SK-N-SH (cell line): ENCODE data around the gene ARHGAP26. TPM values are rescaled to one million over a fixed set of nuclear protein-coding genes. Genes with fewer than 3 reads are reported as not detected.

Experiments used
- CTCF ChIA-PET: fragments of 300-600, 350-600 bp; formaldehyde crosslinking; extraction: SDS; loops from one replicate; lab custom pipeline; 2021; lab: Yijun Ruan, JAX
- POLR2A ChIA-PET: fragments of 350-600 bp; sonication (Branson Sonifier 250); formaldehyde crosslinking; extraction: SDS; loops from one replicate; lab custom pipeline; 2020; ENCODE audit warnings: antibody characterized with exemption, inconsistent platforms; lab: Yijun Ruan, JAX
- DNase-seq: peaks from one replicate; pipeline ENCODE4 v3.0.0; 2012
- H2AFZ ChIP-seq: fragments of 200-600 bp; sonication (generic); 2 replicates; pipeline ENCODE4 v1.8.1; 2016; ENCODE audit warnings: antibody characterized with exemption, mild to moderate bottlenecking, low read depth
- H3F3A ChIP-seq: fragments of 200-600 bp; sonication (generic); replicated peaks from 2 replicates; pipeline ENCODE3; 2016; ENCODE audit warnings: antibody characterized with exemption, mild to moderate bottlenecking; ENCODE audit not compliant: insufficient read depth
- H3K27ac ChIP-seq, 2 experiments: fragments of 200-500 bp in 1 of 2; fragments of 200-600 bp in 1 of 2; sonication (Bioruptor generic) in 1 of 2; sonication (generic), shearing (Covaris generic) in 1 of 2; 2 replicates each; pipeline versions ENCODE4 v1.5.1 to v1.6.1; 2014 to 2016; ENCODE audit warnings: low read depth in 2 of 2, inconsistent platforms in 1 of 2, low read length in 1 of 2, mild to moderate bottlenecking in 1 of 2, mixed read lengths in 1 of 2
- H3K27me3 ChIP-seq: fragments of 200-600 bp; sonication (generic), shearing (Covaris generic); 2 replicates; pipeline ENCODE4 v1.6.1; 2016; ENCODE audit warnings: mixed run types; ENCODE audit not compliant: insufficient read depth
- H3K36me3 ChIP-seq, 2 experiments: fragments of 200-500 bp in 1 of 2; fragments of 200-600 bp in 1 of 2; sonication (Bioruptor generic) in 1 of 2; sonication (generic) in 1 of 2; replicated peaks in 1 of 2; 2 replicates each; pipeline versions ENCODE3 to v1.5.1; 2014 to 2016; ENCODE audit warnings: low read length in 1 of 2, mild to moderate bottlenecking in 1 of 2; ENCODE audit not compliant: insufficient read depth in 2 of 2, control insufficient read depth in 1 of 2
- H3K4me1 ChIP-seq, 2 experiments: fragments of 200-500 bp in 1 of 2; fragments of 200-600 bp in 1 of 2; sonication (Bioruptor generic) in 1 of 2; sonication (generic), shearing (Covaris generic) in 1 of 2; 2 replicates each; pipeline versions ENCODE4 v1.5.1 to v1.6.1; 2014 to 2016; ENCODE audit warnings: low read depth in 1 of 2, low read length in 1 of 2, mixed run types in 1 of 2; ENCODE audit not compliant: insufficient read depth in 2 of 2, control insufficient read depth in 1 of 2
- H3K4me2 ChIP-seq: fragments of 200-600 bp; sonication (generic), shearing (Covaris generic); 2 replicates; pipeline ENCODE4 v1.6.1; 2017; ENCODE audit warnings: mixed run types
- H3K4me3 ChIP-seq, 2 experiments: fragments of 200-500 bp in 1 of 2; fragments of 200-600 bp in 1 of 2; sonication (Bioruptor generic) in 1 of 2; sonication (generic), shearing (Covaris generic) in 1 of 2; 2 replicates each; pipeline versions ENCODE4 v1.5.1 to v1.8.1; 2014 to 2016; ENCODE audit warnings: low read depth in 2 of 2, inconsistent platforms in 1 of 2, low read length in 1 of 2, mild to moderate bottlenecking in 1 of 2, mixed read lengths in 1 of 2, moderate library complexity in 1 of 2
- H3K79me2 ChIP-seq: fragments of 200-600 bp; sonication (generic); 2 replicates; pipeline ENCODE4 v1.8.1; 2017; ENCODE audit warnings: mild to moderate bottlenecking; ENCODE audit not compliant: insufficient read depth
- H3K9ac ChIP-seq: fragments of 200-600 bp; sonication (generic); 2 replicates; pipeline ENCODE4 v1.6.1; 2017; ENCODE audit warnings: mixed run types
- H3K9me2 ChIP-seq: fragments of 200-600 bp; sonication (generic); 2 replicates; pipeline ENCODE4 v1.6.1; 2017; ENCODE audit warnings: mixed run types
- H3K9me3 ChIP-seq: fragments of 200-600 bp; sonication (generic); 2 replicates; pipeline ENCODE4 v1.6.1; 2017; ENCODE audit warnings: mixed run types, mild to moderate bottlenecking, moderate library complexity
- H4K20me1 ChIP-seq: fragments of 200-600 bp; sonication (generic); 2 replicates; pipeline ENCODE4 v1.6.1; 2017; ENCODE audit warnings: mild to moderate bottlenecking, mixed run types; ENCODE audit not compliant: insufficient read depth
- EP300 ChIP-seq, 2 experiments: IDR thresholded peaks; 2 replicates each; pipeline versions ENCODE4 v1.4.0 to v1.6.1; 2012; ENCODE audit warnings: borderline replicate concordance in 1 of 2, low read depth in 1 of 2, low read length in 1 of 2
- FOXJ3 ChIP-seq: sonication (generic); formaldehyde crosslinking; IDR thresholded peaks from 2 replicates; pipeline ENCODE4 v1.5.1; 2020; ENCODE audit warnings: mild to moderate bottlenecking, missing genetic modification reagents
- FOXM1 ChIP-seq: IDR thresholded peaks from 2 replicates; pipeline ENCODE4 v1.4.0; 2012; ENCODE audit warnings: low read depth, mild to moderate bottlenecking
- GABPA ChIP-seq: IDR thresholded peaks from 2 replicates; pipeline ENCODE4 v1.4.0; 2012; ENCODE audit warnings: low read depth, mild to moderate bottlenecking
- JUND ChIP-seq: IDR thresholded peaks from 2 replicates; pipeline ENCODE4 v1.4.0; 2012
- MAX ChIP-seq: IDR thresholded peaks from 2 replicates; pipeline ENCODE4 v1.4.0; 2012; ENCODE audit warnings: low read depth
- MXI1 ChIP-seq: IDR thresholded peaks from 2 replicates; pipeline ENCODE4 v1.6.1; 2012; ENCODE audit warnings: mild to moderate bottlenecking, low read depth, low read length, improper control_type of control experiment
- NFIC ChIP-seq: IDR thresholded peaks from 2 replicates; pipeline ENCODE4 v1.4.0; 2012; ENCODE audit warnings: borderline replicate concordance
- NRF1 ChIP-seq: IDR thresholded peaks from 2 replicates; pipeline ENCODE4 v1.6.1; 2012; ENCODE audit warnings: low read depth, mild to moderate bottlenecking, low read length
- POLR2AphosphoS5 ChIP-seq: IDR thresholded peaks from 2 replicates; pipeline ENCODE4 v1.6.1; 2012; ENCODE audit warnings: low read depth, low read length
- RAD21 ChIP-seq: IDR thresholded peaks from 2 replicates; pipeline ENCODE4 v1.6.1; 2012; ENCODE audit warnings: mild to moderate bottlenecking, low read length
- RCOR1 ChIP-seq: fragments of 150-350 bp; IDR thresholded peaks from 2 replicates; pipeline ENCODE4 v1.6.1; 2017; ENCODE audit warnings: antibody characterized with exemption, low read length
- RFX5 ChIP-seq: IDR thresholded peaks from 2 replicates; pipeline ENCODE4 v1.6.1; 2012; ENCODE audit warnings: mild to moderate bottlenecking, improper control_type of control experiment, low read length
- TCF12 ChIP-seq: IDR thresholded peaks from 2 replicates; pipeline ENCODE4 v1.4.0; 2012
- TEAD4 ChIP-seq: IDR thresholded peaks from 2 replicates; pipeline ENCODE4 v1.4.0; 2012; ENCODE audit warnings: mild to moderate bottlenecking, borderline replicate concordance; ENCODE audit not compliant: insufficient read depth
- USF1 ChIP-seq: IDR thresholded peaks from 2 replicates; pipeline ENCODE4 v1.4.0; 2012; ENCODE audit warnings: low read depth, borderline replicate concordance
- ZBTB33 ChIP-seq: IDR thresholded peaks from 2 replicates; pipeline ENCODE4 v1.4.0; 2012; ENCODE audit warnings: low read depth, borderline replicate concordance
- WGBS: methylation state at CpG from one replicate; pipeline ENCODE4 v1.1.6; 2017; ENCODE audit warnings: low lambda C conversion rate; 5-methylcytosine and 5-hydroxymethylcytosine counted together
- polyA plus RNA-seq, 3 experiments: library from polyadenylated mRNA; depleted of rRNA; stranded (reverse); fragments of >200 nt; gene quantifications; 2 replicates each; pipeline ENCODE4 v1.2.3, GENCODE V29; 2012

Gene ARHGAP26
- polyA plus RNA-seq, 1 of the 3 experiments (the other 2 are of a cell fraction): 6.1 TPM

- Histone ChIP-seq H3K79me2 (no peaks in the 10 kb centered on the region), H3K9ac (no peak overlapping the region), H3F3A (peaks cover 20% of the 10 kb centered on the region), H3K4me2 (no peak overlapping the region), H4K20me1 (no peaks in the 10 kb centered on the region), H3K9me3 (no peaks in the 10 kb centered on the region), H3K36me3 (no peaks in the 10 kb centered on the region), H3K9me2 (no peaks in the 10 kb centered on the region), H3K4me1 (no peaks in the 10 kb centered on the region), H3K27me3 (no peaks in the 10 kb centered on the region), H2AFZ (no peak overlapping the region), H3K4me3 (no peak overlapping the region)
- no peak for DNase-seq
- POLR2A ChIA-PET: no interaction called here
- 92% methylated on average over 12 of the region's 12 CpGs for WGBS
- no peak for TF ChIP-seq RAD21
- TF ChIP-seq, all 33 proteins: peak for 0
- CTCF ChIA-PET: no interaction called here
- no peak overlapping the region for H3K27ac ChIP-seq
These were observed 488.5 kb downstream of the ARHGAP26 start for GRCh38 chr5:143258559-143259253.

GRCh38 chr5:143259254-143259605 is 489.1 kb downstream of the ARHGAP26 start:
- Histone ChIP-seq H3K4me2 (no peak overlapping the region), H3K9me2 (no peaks in the 10 kb centered on the region), H2AFZ (no peak overlapping the region), H3K9me3 (no peaks in the 10 kb centered on the region), H3K27me3 (no peaks in the 10 kb centered on the region), H3F3A (peaks cover 20% of the 10 kb centered on the region), H3K4me3 (no peak overlapping the region), H3K36me3 (no peaks in the 10 kb centered on the region), H3K9ac (no peak overlapping the region), H3K4me1 (no peaks in the 10 kb centered on the region), H3K27ac (no peak overlapping the region), H3K79me2 (no peaks in the 10 kb centered on the region), H4K20me1 (no peaks in the 10 kb centered on the region)
- CTCF ChIA-PET: no interaction called here
- TF ChIP-seq MXI1: no peak
- POLR2A ChIA-PET: no interaction called here
- no peak for DNase-seq
- 94% methylated on average over 6 of the region's 7 CpGs for WGBS

- Histone ChIP-seq H3K79me2 (no peaks in the 10 kb centered on the region), H3K9me3 (no peaks in the 10 kb centered on the region), H3F3A (peaks cover 14% of the 10 kb centered on the region), H3K4me2 (no peak overlapping the region), H3K36me3 (no peaks in the 10 kb centered on the region), H4K20me1 (no peaks in the 10 kb centered on the region), H3K9me2 (no peaks in the 10 kb centered on the region), H3K27ac (peak overlapping the region in 1 of 2 experiments; percentile 79; a peak in 2 of 4 replicates), H2AFZ (peak overlapping the region; percentile 44; the same call in 1 of the 2 replicates), H3K4me3 (no peak overlapping the region), H3K4me1 (no peaks in the 10 kb centered on the region), H3K9ac (no peak overlapping the region), H3K27me3 (no peaks in the 10 kb centered on the region)
- no peak for DNase-seq
- CTCF ChIA-PET: no interaction called here
- TF ChIP-seq RCOR1: no peak
- no peak for TF ChIP-seq NRF1
- TF ChIP-seq TEAD4: no peak
- TF ChIP-seq RFX5: no peak
- TF ChIP-seq POLR2AphosphoS5: no peak
- no peak for TF ChIP-seq USF1
- TF ChIP-seq GABPA: no peak
- no peak for TF ChIP-seq RAD21
- no peak for TF ChIP-seq MAX
- no peak for TF ChIP-seq TCF12
- TF ChIP-seq JUND: no peak
- TF ChIP-seq NFIC: no peak
- TF ChIP-seq EP300 (IDR thresholded peaks at IDR 0.05; ENCODE audit: borderline replicate concordance in 1 of 2, low read depth in 1 of 2, low read length in 1 of 2): no peak
- no peak for TF ChIP-seq ZBTB33
- no peak for TF ChIP-seq FOXJ3
- no peak for TF ChIP-seq FOXM1
- WGBS: 94% methylated on average over 7 of the region's 7 CpGs
- POLR2A ChIA-PET: no interaction called here
These were observed 491.7 kb downstream of the ARHGAP26 start for GRCh38 chr5:143261748-143262392.
